GM19324 (cell line): ENCODE results near the gene ADAP1.

Experiments used
- ATAC-seq: cut with Tn5 transposase; IDR thresholded peaks from one replicate; pipeline ENCODE4 v1.9.1; 2021; ENCODE audit warnings: mild to moderate bottlenecking, moderate library complexity; ENCODE audit not compliant: unreplicated experiment, low FRiP score

ADAP1 gene

GRCh38 chr7:897086-897485, 57.4 kb downstream of the ADAP1 start:
- ATAC-seq = no peak

GRCh38 chr7:896346-897075, 58.0 kb downstream of the ADAP1 start:
- ATAC-seq = no peak

DNA sequence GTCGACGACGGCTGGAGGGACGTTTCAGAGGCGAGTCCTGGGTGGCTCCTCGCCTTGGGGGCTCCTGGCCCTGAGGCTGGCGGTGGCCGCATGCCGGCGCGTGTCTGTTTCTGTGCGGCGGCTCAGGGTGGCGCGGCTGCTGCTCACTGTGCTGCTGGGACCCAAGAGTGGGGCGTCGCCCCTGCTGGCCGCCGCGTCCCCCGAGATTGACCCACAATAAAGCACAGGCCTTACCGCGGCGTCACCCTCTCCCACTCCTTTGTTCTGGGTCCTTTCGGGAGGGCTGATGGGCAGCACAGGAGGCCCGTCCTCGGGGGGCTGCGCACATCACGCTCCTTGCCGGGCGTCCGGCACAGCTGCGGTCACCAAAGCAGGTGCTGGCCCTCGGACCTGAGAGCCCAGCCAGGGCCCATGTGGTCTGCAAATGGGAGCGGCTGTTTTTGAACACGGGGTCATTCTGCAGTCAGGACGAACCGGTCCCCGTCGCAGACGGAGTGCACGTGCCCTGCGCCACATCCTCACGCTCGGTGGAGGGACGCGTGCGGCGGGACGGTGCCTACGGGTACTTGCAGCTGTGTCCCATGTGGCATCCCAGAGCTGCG, 58.9 kb downstream of the ADAP1 start:
- no peak for ATAC-seq

DNA sequence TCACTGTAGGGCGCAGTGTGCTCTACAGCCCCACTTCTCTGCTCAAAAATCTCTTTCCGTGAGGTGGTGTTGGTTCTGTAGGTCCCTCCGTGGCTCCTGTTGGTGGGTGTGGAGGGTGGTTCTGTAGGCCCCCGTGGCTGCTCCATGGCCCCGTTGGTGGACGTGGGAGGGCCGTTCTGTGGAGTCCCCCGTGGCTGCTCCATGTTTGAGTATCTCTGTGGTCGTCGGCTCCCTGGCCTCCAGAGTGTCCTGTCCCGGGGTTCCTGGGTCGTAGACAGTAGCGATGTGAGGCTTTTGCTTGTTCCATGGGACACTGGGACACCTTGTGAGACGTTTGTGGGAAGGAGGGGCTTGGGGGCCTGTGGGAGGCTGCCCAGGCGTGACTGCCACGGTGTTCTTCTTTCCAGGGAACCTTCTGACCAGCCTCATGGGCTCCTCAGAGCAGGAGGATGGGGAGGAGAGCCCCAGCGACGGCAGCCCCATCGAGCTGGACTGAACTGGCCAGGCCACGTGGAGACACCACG, 59.5 kb downstream of the ADAP1 start:
- ATAC-seq = no peak

- ATAC-seq = no peak
Observed at GRCh38 chr7:894164-894867, 60.2 kb downstream of the ADAP1 start.

- ATAC-seq = no peak
Observed at GRCh38 chr7:893686-894085, 60.8 kb downstream of the ADAP1 start.

DNA sequence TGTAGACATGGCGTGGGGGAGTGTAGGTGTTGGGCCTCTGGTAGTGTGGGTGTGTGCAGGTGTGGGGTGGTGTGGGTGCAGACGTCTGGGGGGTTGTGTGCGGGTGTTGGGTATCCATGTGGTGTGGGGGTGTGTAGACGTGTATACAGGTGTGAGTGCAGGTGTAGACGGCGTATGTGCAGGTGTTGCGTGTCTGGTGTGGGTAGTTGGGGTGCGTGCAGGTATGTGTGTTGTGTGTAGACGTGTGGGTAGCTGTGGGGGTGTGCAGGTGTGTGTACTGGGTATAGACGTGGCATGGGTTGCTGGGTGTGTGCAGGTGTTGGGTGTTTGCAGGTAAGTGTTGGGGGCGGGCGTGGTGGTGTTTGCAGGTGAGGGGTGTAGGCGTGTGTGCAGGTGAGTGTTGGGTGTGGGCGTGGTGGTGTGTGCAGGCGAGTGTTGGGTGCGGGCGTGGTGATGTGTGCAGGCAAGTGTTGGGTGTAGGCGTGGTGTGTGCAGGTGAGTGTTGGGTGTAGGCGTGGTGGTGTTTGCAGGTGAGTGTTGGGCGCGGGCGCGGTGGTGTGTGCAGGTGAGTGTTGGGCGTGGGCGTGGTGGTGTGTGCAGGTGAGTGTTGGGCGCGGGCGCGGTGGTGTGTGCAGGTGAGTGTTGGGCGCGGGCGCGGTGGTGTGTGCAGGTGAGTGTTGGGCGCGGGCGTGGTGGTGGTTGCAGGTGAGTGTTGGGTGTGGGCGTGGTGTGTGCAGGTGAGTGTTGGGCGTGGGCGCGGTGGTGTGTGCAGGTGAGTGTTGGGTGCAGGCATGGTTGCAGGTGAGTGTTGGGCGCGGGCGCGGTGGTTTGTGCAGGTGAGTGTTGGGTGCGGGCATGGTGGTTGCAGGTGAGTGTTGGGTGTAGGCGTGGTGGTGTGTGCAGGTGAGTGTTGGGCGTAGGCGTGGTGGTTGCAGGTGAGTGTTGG, 61.6 kb downstream of the ADAP1 start:
- ATAC-seq = no peak

- no peak for ATAC-seq
Observed at GRCh38 chr7:891805-892204, 62.7 kb downstream of the ADAP1 start.

GRCh38 chr7:891291-891690, 63.2 kb downstream of the ADAP1 start:
- ATAC-seq = no peak

- ATAC-seq = no peak
Observed at GRCh38 chr7:890868-891267, 63.6 kb downstream of the ADAP1 start.

DNA sequence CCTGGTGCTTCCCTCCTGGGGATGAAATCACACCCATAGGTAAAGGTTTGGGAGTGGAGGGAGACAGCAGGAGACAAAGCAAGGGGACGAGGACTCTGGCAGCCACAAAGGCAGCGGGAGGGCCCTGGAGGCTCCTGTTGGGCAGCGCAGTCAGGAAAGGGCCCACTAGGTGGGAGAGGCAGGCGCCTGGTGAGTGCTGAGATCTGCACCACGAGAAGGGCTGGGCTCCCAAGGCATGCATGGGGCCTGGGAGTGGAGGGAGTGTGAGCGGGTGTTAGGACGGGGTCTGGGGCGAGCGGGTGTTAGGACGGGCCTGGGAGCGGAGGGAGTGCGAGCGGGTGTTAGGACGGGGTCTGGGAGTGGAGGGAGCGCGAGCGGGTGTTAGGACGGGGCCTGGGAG, 65.1 kb downstream of the ADAP1 start:
- no peak for ATAC-seq

GRCh38 chr7:889025-889390, 65.5 kb downstream of the ADAP1 start:
- no peak for ATAC-seq

- ATAC-seq = no peak
Observed at GRCh38 chr7:888081-889024, 66.1 kb downstream of the ADAP1 start.

- ATAC-seq = no peak
Observed at GRCh38 chr7:887488-887820, 67.0 kb downstream of the ADAP1 start.

DNA sequence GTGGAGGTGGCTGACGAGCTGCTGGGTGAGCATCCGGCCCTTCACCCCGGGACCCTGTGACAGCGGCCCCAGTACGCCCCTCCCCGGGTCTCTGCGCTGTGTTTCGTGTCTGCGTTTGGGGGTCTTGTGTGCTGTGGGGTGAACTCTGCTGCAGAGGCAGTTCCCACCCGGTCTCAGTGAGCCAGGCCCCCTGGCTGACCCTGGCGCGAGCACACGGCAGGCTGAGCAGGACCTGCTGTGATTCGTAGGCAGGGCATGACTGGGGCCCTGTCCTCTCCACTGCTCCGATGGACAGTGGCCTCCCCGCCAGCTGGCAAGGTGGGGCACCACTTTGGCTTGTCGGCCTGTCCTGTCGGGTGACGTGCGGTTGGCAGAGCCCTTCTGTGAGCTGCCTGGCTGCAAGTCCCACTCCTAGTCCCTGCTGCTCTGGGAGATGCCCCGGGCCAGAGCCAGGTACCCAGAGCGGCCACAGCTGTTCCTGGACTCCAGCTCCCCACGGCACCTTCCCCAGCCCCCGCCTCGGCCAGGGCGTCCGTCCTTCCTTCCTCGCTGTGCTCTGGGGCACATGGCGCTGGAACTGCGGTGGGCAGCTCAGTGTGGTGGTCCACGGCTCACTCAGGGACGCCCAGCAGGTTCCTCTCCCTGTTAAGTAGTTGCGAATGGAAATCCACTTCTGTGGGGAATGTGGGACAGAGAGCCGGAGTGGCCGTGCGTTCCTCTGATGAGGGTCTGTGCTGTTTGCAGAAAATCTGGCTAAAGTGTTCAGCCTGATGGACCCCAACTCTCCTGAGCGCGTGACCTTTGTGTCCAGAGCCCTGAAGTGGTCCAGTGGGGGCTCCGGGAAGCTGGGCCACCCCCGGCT, 67.6 kb downstream of the ADAP1 start:
- no peak for ATAC-seq

- ATAC-seq = no peak
Observed at GRCh38 chr7:885893-886625, 68.4 kb downstream of the ADAP1 start.

- ATAC-seq = no peak
Observed at GRCh38 chr7:885261-885892, 69.1 kb downstream of the ADAP1 start.
